GM12892 (cell line): ENCODE measurements around the gene UIMC1.
"Not testable (repeated sequence)": the region's sequence is repeated elsewhere in the genome, so short reads cannot be mapped to it uniquely, and the experiment has no call there.

Experiments used
- DNase-seq: peaks from one replicate; pipeline ENCODE4 v3.0.0; 2011; ENCODE audit not compliant: insufficient read length
- FAIRE-seq: peaks from 2 replicates; lab custom pipeline; 2011; peaks lifted over from hg19 to GRCh38; lab: Jason Lieb, UNC
- POLR2A ChIP-seq: IDR thresholded peaks from 2 replicates; pipeline ENCODE4 v1.6.1; 2011; ENCODE audit warnings: low read depth, low read length, control low read depth
- POLR2AphosphoS5 ChIP-seq: IDR thresholded peaks from 2 replicates; pipeline ENCODE4 v1.6.1; 2011; ENCODE audit warnings: low read depth, low read length, control low read depth
- TAF1 ChIP-seq: IDR thresholded peaks from 2 replicates; pipeline ENCODE4 v1.6.1; 2011; ENCODE audit warnings: low read depth, mild to moderate bottlenecking, control low read depth, low read length, borderline replicate concordance

Gene UIMC1

GRCh38 chr5:176985516-176985915 is 21.1 kb downstream of the UIMC1 start:
- FAIRE-seq = no peak
- no peak for DNase-seq
- no peak for TF ChIP-seq TAF1
- TF ChIP-seq POLR2AphosphoS5 = no peak
- no peak for TF ChIP-seq POLR2A

- FAIRE-seq, DNase-seq: not testable (repeated sequence)
Measured at GRCh38 chr5:176984176-176984575, 22.4 kb downstream of the UIMC1 start.

- not testable (repeated sequence) for FAIRE-seq, DNase-seq
Measured at GRCh38 chr5:176983593-176983992, 23.0 kb downstream of the UIMC1 start.

GRCh38 chr5:176983112-176983511 is 23.5 kb downstream of the UIMC1 start:
- DNase-seq, FAIRE-seq: not testable (repeated sequence)

- FAIRE-seq = no peak
- no peak for DNase-seq
- TF ChIP-seq TAF1 = no peak
- no peak for TF ChIP-seq POLR2A
- TF ChIP-seq POLR2AphosphoS5 = no peak
Measured at GRCh38 chr5:176980818-176981217, 25.8 kb downstream of the UIMC1 start.

GRCh38 chr5:176979669-176980068 is 26.9 kb downstream of the UIMC1 start:
- FAIRE-seq = no peak
- no peak for TF ChIP-seq POLR2AphosphoS5
- no peak for TF ChIP-seq POLR2A
- TF ChIP-seq TAF1 = no peak
- DNase-seq = no peak

- no peak for DNase-seq
- FAIRE-seq = no peak
- TF ChIP-seq POLR2AphosphoS5 (no peak), TAF1 (no peak), POLR2A (no peak)
Measured at GRCh38 chr5:176965633-176966032, 40.9 kb downstream of the UIMC1 start.

GRCh38 chr5:176959051-176959450 is 47.5 kb downstream of the UIMC1 start:
- DNase-seq (no peak), FAIRE-seq (no peak)
- TF ChIP-seq POLR2A (no peak), TAF1 (no peak), POLR2AphosphoS5 (no peak)

- DNase-seq (no peak), FAIRE-seq (no peak)
- TF ChIP-seq POLR2A (no peak), TAF1 (no peak), POLR2AphosphoS5 (no peak)
Measured at GRCh38 chr5:176956756-176957155, 49.8 kb downstream of the UIMC1 start.

GRCh38 chr5:176955895-176956294 is 50.7 kb downstream of the UIMC1 start:
- FAIRE-seq (no peak), DNase-seq (no peak)
- TF ChIP-seq POLR2A (no peak), TAF1 (no peak), POLR2AphosphoS5 (no peak)

- no peak for FAIRE-seq
- TF ChIP-seq POLR2A = no peak
- no peak for TF ChIP-seq POLR2AphosphoS5
- TF ChIP-seq TAF1 = no peak
- DNase-seq = no peak
Measured at GRCh38 chr5:176954050-176954449, 52.5 kb downstream of the UIMC1 start.

- FAIRE-seq (no peak), DNase-seq (no peak)
- TF ChIP-seq POLR2A (no peak), POLR2AphosphoS5 (no peak), TAF1 (no peak)
Measured at GRCh38 chr5:176952531-176953193, 53.9 kb downstream of the UIMC1 start.

- no peak for DNase-seq
- TF ChIP-seq TAF1 (no peak), POLR2A (no peak), POLR2AphosphoS5 (no peak)
- FAIRE-seq = no peak
Measured at GRCh38 chr5:176948458-176948857, 58.1 kb downstream of the UIMC1 start.
